22Rv1 (cell line): ENCODE results near the gene CD40LG.

Source experiments
- ZFX ChIP-seq: fragments of 450-650 bp; IDR thresholded peaks from 2 replicates; pipeline ENCODE4 v1.6.1; 2017; ENCODE audit warnings: antibody characterized with exemption, borderline replicate concordance
- TF ChIP-seq, protein P1 (sequence below): fragments of 450-650 bp; IDR thresholded peaks from 2 replicates; pipeline ENCODE4 v1.5.1; 2017; ENCODE audit warnings: mild to moderate bottlenecking

DNA sequence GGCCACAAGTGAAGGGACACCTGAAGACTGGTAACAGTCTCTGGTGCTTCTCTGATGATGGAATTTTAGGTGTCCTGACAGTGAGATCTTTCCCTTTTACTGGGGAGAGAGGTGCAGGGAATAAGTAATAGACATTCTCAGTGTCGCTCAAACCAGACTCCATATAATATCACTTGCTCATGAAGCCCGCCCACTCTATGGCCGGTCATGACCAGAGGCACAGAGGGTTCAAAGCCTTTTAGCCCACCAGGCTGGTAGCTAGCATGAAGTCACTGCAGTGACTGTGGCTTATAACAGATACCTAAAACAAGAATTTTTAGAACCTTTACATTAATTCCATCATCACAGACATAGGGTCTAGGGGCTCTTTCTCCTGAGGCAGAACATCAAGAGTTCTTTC, 2.9 kb downstream of the CD40LG start:
- TF ChIP-seq, protein P1, sequence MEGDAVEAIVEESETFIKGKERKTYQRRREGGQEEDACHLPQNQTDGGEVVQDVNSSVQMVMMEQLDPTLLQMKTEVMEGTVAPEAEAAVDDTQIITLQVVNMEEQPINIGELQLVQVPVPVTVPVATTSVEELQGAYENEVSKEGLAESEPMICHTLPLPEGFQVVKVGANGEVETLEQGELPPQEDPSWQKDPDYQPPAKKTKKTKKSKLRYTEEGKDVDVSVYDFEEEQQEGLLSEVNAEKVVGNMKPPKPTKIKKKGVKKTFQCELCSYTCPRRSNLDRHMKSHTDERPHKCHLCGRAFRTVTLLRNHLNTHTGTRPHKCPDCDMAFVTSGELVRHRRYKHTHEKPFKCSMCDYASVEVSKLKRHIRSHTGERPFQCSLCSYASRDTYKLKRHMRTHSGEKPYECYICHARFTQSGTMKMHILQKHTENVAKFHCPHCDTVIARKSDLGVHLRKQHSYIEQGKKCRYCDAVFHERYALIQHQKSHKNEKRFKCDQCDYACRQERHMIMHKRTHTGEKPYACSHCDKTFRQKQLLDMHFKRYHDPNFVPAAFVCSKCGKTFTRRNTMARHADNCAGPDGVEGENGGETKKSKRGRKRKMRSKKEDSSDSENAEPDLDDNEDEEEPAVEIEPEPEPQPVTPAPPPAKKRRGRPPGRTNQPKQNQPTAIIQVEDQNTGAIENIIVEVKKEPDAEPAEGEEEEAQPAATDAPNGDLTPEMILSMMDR, result no peak
- TF ChIP-seq ZFX, result no peak
